OCI-LY1 (cell line): Measurements from ENCODE around the gene BTNL9.

Experiments used
- EZH2 ChIP-seq: fragments of 200-600 bp; sonication (generic), shearing (Covaris generic); IDR thresholded peaks from 2 replicates; pipeline ENCODE4 v1.8.0; 2017; ENCODE audit warnings: borderline replicate concordance, mixed run types, mild to moderate bottlenecking, antibody characterized with exemption, low read length, moderate library complexity, mixed read lengths
- TF ChIP-seq, protein P1 (sequence below): fragments of 200-600 bp; sonication (generic), shearing (Covaris generic); IDR thresholded peaks from 2 replicates; pipeline ENCODE4 v1.5.1; 2017; ENCODE audit warnings: mild to moderate bottlenecking, antibody characterized with exemption, low read length, moderate library complexity, mixed read lengths

DNA sequence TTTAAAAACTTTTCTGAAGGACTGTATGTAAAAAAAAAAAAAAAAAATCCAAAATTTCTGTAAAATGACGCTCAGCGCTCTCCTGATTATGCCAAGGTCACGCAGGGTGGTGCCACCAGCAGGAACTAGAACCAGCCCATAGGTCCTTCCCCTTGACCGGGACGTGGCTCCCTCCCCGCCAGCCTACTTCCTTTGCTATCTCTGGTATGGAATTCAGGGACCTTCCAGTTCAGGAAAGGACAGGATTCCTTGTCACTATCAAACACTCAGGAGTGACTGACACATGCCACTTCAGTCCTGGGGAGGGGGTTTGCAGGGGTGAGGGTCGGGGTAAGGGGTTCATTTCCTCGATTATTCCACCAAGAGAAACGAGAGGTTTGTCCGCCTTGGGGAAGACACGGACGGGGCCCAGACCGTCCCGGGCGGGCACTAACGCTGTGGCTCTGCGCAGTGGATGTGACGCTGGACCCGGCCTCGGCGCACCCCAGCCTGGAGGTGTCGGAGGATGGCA, 18.8 kb downstream of the BTNL9 start:
- no peak for TF ChIP-seq EZH2
- TF ChIP-seq, protein P1, sequence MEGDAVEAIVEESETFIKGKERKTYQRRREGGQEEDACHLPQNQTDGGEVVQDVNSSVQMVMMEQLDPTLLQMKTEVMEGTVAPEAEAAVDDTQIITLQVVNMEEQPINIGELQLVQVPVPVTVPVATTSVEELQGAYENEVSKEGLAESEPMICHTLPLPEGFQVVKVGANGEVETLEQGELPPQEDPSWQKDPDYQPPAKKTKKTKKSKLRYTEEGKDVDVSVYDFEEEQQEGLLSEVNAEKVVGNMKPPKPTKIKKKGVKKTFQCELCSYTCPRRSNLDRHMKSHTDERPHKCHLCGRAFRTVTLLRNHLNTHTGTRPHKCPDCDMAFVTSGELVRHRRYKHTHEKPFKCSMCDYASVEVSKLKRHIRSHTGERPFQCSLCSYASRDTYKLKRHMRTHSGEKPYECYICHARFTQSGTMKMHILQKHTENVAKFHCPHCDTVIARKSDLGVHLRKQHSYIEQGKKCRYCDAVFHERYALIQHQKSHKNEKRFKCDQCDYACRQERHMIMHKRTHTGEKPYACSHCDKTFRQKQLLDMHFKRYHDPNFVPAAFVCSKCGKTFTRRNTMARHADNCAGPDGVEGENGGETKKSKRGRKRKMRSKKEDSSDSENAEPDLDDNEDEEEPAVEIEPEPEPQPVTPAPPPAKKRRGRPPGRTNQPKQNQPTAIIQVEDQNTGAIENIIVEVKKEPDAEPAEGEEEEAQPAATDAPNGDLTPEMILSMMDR, result no peak
